ENCODE results near the gene ZNF624.
A peak's percentile ranks its signal among the peaks of the same experiment; 100 is the strongest.

ZNF624 gene

GRCh38 chr17:16593356-16594102 is 60.1 kb downstream of the ZNF624 start:
- no peak for DNase-seq (ENCODE audit: low read depth)

GRCh38 chr17:16589097-16589969 is 64.3 kb downstream of the ZNF624 start:
- peak; percentile 78 for DNase-seq (ENCODE audit: low read depth)

- no peak for DNase-seq (ENCODE audit: low read depth)
Observed at GRCh38 chr17:16585796-16586195, 67.9 kb downstream of the ZNF624 start.

- DNase-seq (ENCODE audit: low read depth): peak; percentile 79
Observed at GRCh38 chr17:16584273-16584995, 69.2 kb downstream of the ZNF624 start.

- no peak for DNase-seq (ENCODE audit: low read depth)
Observed at GRCh38 chr17:16583781-16584180, 69.9 kb downstream of the ZNF624 start.

GRCh38 chr17:16573466-16573865 is 80.2 kb downstream of the ZNF624 start:
- DNase-seq (ENCODE audit: low read depth): no peak
